ENCODE data around the gene TXNIP. TPM values are rescaled to one million over a fixed set of nuclear protein-coding genes. Genes with fewer than 3 reads are reported as not detected.

TXNIP gene
- total RNA-seq, 1 experiment from 2014 or later = 23.2 TPM

- H3K4me1 ChIP-seq (ENCODE audit: insufficient read depth, low read length) = no peaks in the 10 kb centered on the region
- no peak overlapping the region for H3K9ac ChIP-seq (ENCODE audit: extremely low read depth, insufficient read length, low read length)
- no peak overlapping the region for H2BK15ac ChIP-seq (ENCODE audit: low read depth, low read length)
- no peak overlapping the region for H2AFZ ChIP-seq (ENCODE audit: low read length)
- H3K4me2 ChIP-seq (ENCODE audit: insufficient read depth, insufficient read length, low read length) = no peak overlapping the region
- no peak overlapping the region for H3K56ac ChIP-seq (ENCODE audit: insufficient read length, low read depth, low read length)
- H2BK5ac ChIP-seq (ENCODE audit: insufficient read length, low read length) = no peak overlapping the region
- Mint-ChIP-seq H3K4me3 (no peak overlapping the region), H3K4me1 (peaks cover 0 to 2% of the 10 kb centered on the region in 2 experiments; a peak in 1 of 4 replicates), H3K36me3 (ENCODE audit: insufficient read depth in 1 of 3, low read depth in 3 of 3) (no peaks in the 10 kb centered on the region), H3K9me3 (no peaks in the 10 kb centered on the region), H3K27ac (no peak overlapping the region; a peak in 1 of 7 replicates), H3K27me3 (ENCODE audit: low read depth) (peaks cover 2% of the 10 kb centered on the region)
- no peaks in the 10 kb centered on the region for H3K79me1 ChIP-seq (ENCODE audit: insufficient read depth, low read depth, low read length, poor library complexity, severe bottlenecking)
- no peak overlapping the region for H2BK12ac ChIP-seq (ENCODE audit: insufficient read length, low read depth, low read length)
- H3K14ac ChIP-seq (ENCODE audit: insufficient read depth, low read length) = no peak overlapping the region
- no peak overlapping the region for H3K4ac ChIP-seq (ENCODE audit: low read depth, low read length)
- H2BK120ac ChIP-seq (ENCODE audit: low read depth, low read length, poor library complexity, severe bottlenecking) = no peak overlapping the region
- H3K23me2 ChIP-seq (ENCODE audit: insufficient read length, low read depth, low read length, poor library complexity, severe bottlenecking) = no peaks in the 10 kb centered on the region
- no peaks in the 10 kb centered on the region for H3K79me2 ChIP-seq (ENCODE audit: insufficient read depth, low read length)
- H2AK5ac ChIP-seq (ENCODE audit: insufficient read length, low read length) = no peak overlapping the region
- H3K27ac ChIP-seq (ENCODE audit: insufficient read length, low read depth, low read length) = no peak overlapping the region
- no peak overlapping the region for H2BK20ac ChIP-seq (ENCODE audit: low read depth, low read length, poor library complexity, severe bottlenecking)
- H4K8ac ChIP-seq (replicated peaks; ENCODE audit: insufficient read length, low read depth, low read length) = no peak overlapping the region
- WGBS (ENCODE audit: extremely low coverage, insufficient read length, low lambda C conversion rate) = no CpG with 5 or more reads among the region's 8 CpGs
- no peak for TF ChIP-seq CTCF (conservative IDR thresholded peaks at IDR 0.05)
- no peaks in the 10 kb centered on the region for H3K9me3 ChIP-seq (ENCODE audit: control insufficient read depth, low read depth, low read length)
- H3T11ph ChIP-seq (ENCODE audit: low read length) = no peak overlapping the region
- H4K5ac ChIP-seq (ENCODE audit: insufficient read length, low read depth, low read length) = no peak overlapping the region
- DNase-seq = no peak
- H3K27me3 ChIP-seq (ENCODE audit: insufficient read depth, low read length) = no peaks in the 10 kb centered on the region
- H3K18ac ChIP-seq (ENCODE audit: insufficient read length, low read depth, low read length) = no peak overlapping the region
- no peaks in the 10 kb centered on the region for H4K20me1 ChIP-seq (ENCODE audit: control insufficient read depth, insufficient read depth, insufficient read length)
- no peak overlapping the region for H4K91ac ChIP-seq (ENCODE audit: insufficient read length, low read depth, low read length)
- H3K23ac ChIP-seq (ENCODE audit: insufficient read length, low read depth, low read length) = no peak overlapping the region
These were observed 13.9 kb upstream of the TXNIP start for GRCh38 chr1:146010126-146010738.

All from H9 (cell line).